Medulla oblongata (tissue), 1 donor: ENCODE measurements around the gene ANKRD2.
A peak's percentile ranks its signal among the peaks of the same experiment; 100 is the strongest.
"Not testable (repeated sequence)": the region's sequence is repeated elsewhere in the genome, so short reads cannot be mapped to it uniquely, and the experiment has no call there.

Experiments
- DNase-seq: peaks from one replicate; pipeline ENCODE4 v3.0.0-alpha.2; 2015; ENCODE audit errors: extremely low spot score

Gene ANKRD2

DNA sequence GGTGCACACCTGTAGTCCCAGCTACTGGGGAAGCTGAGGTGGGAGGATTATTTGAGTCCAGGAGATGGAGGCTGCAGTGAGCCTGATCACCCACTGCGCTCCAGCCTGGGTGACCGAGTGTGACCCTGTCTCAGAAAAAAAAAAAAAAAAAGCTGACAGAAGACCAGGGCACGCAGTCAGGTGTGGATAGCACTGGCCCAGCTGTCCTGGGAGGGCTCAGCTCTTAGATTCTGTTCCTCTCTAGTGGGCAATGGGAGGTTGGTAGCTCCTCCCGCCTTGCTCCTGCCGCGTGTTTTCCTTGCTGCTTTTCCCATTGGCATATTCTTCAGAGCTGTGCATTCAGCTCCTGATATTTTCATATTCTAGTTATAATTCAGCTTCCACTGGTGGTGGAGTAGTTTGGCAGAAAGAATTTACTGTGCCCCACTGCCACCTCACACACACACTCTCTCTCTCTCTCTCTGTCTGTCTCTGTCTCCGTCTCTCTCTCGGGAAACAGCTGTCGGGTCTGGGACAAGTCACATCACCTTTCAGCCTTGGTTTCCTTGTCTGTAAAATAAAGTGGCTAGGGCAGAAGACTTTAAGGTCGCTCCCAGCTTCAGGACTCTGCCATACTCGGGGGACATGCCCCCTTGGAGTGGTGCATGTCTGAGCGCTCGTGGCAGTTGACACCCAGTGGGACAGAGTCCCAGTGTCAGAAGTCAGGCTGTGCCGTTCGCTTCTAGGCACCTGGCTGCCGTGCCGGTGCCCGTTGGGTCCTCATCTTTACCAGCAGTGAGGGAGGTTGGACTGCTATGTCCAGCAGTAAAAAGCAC lies 25.9 kb upstream of the ANKRD2 start:
- peak; percentile 9 for DNase-seq

DNA sequence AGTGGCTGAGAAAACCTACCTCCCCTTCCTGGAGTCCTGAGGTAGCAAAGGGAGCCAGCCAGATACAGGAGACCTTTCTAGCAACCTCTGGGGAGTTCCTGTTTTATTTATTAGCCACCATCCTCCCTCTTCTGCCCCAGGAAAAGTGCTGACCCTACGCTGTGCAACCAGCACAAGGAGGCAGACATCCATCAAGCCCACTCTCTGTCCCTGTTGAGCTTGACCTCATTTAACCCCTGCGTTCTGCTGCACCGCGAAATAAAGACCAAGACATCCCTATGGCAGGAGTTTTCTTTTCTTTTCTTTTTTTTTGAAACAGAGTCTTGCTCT lies 25.3 kb upstream of the ANKRD2 start:
- DNase-seq = peak; percentile 2

DNA sequence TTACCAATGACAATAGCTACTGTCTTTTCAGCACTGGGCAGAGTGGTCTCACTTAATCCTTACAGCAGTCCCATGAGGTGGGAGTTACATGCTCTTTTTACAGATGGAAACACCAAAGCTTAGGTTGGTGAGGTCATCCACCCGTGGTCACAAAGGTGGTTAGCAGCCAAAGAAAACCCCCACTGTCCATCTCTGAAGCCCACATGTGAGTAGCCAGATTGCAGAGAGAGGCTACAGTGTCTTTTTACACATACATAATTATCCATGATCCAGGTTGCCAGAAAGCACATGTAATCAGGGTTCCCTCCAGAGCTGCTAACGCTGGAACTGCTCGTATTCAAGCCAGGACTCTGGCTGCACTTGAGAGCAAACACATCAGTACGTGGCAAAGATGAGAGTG lies 24.6 kb upstream of the ANKRD2 start:
- no peak for DNase-seq

DNA sequence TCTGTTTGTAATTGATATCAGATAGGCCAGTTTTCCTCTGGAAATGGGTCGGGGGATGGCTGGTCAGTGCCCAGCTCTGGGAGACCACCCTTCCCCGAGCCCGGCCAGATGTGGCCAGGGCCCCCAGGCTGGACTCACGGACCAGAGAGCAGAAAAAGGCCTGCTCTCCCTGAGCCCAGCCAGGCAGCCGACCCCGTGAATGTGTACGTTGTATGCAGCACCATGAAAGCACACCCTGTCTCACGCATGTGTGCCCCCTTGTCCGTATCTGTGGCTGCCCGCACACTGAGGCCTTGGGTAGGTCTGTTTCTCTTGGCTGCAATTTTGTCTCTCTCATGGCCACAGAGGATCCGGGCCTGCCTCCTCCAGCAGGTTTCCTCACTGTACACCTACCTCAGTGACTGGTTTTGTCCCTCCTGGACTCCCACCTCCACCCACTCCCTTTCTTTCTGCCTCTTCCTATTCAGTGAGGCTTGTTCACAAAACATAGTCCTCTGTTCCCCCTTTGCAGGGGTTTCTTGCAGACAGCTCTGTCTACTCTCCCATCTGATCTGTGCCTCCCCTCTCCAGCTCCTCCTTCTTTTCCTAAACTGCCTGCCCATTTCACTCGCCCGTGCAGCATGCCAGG lies 23.6 kb upstream of the ANKRD2 start:
- no peak for DNase-seq

DNA sequence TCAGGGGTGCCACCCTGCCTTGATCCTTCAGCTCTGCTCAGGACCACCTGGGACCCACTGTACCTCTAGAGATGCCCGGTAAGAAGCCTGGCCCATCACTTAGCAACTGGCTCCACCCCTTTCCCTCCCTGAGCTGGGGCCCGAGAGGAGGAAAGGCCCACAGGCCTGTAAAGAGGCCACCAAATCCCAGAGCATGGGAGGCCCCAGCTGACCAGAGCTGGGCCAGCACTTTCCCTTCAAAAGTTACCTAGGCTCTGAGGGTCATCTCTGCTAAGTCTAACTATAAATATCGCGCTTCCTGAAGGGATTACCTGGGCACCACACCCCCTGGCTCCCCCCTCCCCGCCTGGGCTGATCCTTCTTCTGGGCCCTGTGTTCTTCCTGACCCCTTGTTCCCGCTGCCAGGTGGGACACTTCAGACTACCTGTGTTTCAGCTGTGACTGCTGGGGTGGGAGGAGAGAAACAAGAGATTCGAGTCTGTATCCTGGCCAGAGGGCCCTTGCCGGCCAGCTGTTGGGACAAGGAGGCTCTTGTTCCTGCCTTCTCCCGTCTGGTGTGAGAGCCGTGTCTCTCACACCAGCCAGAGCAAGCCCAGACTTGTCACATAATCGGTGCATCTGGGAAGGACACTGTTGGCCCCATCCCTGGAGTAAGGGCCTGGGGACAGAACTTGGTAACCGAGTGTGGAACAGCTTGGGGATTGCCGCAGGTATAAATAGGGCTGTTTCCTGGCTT lies 22.8 kb upstream of the ANKRD2 start:
- peak; percentile 94 for DNase-seq

- no peak for DNase-seq
Observed at GRCh38 chr10:97550336-97551149, 22.0 kb upstream of the ANKRD2 start.

GRCh38 chr10:97551271-97551670 lies 21.3 kb upstream of the ANKRD2 start:
- no peak for DNase-seq

DNA sequence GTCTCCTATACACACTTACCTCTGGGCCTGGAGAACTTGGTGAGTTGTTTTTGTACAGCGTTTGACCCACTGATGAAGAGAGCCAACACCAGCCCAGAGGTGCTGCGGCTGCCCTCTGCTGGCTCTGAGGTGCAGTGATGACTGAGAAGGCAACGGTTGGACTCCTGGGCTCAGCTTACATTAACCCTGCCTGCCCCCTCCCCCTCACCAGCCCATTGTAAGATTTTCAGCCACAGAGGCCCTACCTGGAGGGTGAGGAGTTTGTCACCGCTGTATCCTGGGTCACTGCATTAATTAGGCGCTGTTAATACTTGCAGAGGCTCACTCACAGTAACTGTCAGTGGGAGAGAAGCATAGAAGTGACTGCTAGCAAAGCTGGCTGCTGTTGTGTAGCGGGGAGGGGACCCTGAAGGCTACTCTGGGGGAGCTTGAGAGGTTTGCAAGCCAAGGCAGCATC lies 19.0 kb upstream of the ANKRD2 start:
- DNase-seq = peak; percentile 87

- not testable (repeated sequence) for DNase-seq
Observed at GRCh38 chr10:97554336-97554735, 18.2 kb upstream of the ANKRD2 start.

DNA sequence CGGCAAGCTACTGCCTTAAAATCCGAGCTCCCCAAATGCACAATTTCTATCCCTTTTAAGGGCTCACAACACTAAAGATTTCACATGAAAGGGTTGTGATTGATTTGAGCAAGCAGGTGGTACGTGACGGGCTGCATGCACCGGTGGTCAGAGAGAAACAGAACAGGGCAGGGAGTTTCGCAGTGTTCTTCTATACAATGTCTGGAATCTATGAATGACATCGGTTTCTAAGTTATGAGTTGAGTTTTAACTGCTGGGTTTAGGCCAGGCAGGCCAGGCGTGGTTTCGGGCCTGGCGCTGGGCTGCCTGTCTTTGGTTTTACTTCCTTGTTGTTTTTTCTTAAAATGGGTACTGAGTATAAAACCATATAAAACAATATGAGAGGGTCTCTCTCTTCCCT lies 17.0 kb upstream of the ANKRD2 start:
- DNase-seq = not testable (repeated sequence)

GRCh38 chr10:97560731-97561381 lies 11.7 kb upstream of the ANKRD2 start:
- not testable (repeated sequence) for DNase-seq

DNA sequence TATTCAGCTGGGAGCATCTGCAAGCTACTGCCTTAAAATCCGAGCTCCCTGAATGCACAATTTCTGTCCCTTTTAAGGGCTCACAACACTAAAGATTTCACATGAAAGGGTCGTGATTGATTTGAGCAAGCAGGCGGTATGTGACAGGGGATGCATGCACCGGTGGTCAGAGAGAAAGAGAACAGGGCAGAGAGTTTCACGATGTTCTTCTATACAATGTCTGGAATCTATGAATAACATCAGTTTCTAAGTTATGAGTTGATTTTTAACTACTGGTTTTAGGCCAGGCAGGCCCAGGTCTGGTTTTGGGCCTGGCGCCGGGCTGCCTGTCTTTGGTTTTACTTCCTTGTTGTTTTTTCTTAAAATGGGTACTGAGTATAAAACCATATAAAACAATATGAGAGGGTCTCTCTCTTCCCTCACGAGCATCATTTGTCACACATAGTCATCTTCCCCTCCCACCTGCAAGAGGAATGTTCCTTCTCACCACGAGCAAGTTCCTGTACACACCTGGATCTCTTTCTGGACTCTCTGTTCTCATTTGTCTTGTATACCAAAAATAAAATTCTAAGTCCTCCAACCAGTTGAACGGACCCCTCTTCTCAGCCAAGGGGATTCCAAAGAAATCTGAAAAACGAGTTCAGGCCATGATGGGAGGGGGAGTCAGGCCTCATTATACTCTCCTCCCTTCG lies 11.0 kb upstream of the ANKRD2 start:
- DNase-seq = not testable (repeated sequence)

DNA sequence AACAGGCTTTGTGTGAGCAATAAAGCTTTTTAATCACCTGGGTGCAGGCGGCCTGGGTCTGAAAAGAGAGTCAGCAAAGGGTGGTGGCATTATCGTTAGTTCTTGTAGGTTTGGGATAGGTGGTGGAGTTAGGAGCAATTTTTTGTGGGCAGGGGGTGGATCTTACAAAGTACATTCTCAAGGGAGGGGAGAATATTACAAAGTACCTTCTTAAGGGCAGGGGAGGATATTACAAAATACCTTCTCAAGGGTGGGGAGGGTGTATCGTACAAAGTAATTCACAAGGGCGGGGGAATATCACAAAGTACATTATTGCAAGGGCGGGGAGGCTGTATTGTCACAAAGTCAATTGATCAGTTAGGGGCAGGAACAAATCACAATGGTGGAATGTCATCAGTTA lies 10.2 kb upstream of the ANKRD2 start:
- not testable (repeated sequence) for DNase-seq

DNA sequence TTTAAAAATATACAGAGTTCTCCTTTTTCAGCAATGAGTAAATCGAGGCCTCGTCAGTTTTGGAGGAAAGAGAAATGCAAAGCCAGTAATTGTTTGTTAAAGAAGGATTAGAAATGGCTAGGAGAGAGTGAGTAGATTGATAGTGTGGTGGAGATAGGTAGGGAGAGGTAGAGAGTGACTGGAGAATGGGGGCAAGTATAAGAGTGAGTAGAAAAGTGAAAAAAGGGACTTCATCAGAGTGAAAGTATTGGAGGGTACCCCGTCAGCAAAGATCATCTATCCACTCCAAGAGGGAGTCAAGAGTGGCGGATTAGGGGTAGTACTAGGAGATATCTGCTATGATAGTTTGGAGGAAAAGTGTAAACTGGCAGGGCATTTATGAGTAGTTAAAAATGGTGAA lies 9.2 kb upstream of the ANKRD2 start:
- DNase-seq = no peak

DNA sequence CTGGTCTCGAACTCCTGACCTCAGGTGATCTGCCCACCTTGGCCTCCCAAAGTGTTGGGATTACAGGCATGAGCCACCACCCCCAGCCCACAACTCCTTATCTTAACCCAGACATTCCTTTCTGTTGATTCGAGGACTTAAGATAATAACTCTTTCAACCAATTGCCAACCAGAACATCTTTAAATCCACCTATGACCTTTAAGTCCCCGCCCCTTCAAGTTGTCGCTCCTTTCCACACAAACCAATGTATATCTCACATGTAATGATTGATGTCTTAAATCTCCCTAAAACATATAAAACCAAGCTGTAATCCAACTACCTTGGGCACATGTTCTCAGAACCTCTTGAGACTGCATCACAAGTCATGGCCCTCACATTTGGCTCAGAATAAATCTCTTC lies 7.8 kb upstream of the ANKRD2 start:
- no peak for DNase-seq

GRCh38 chr10:97566336-97566996 lies 6.1 kb upstream of the ANKRD2 start:
- DNase-seq = no peak

DNA sequence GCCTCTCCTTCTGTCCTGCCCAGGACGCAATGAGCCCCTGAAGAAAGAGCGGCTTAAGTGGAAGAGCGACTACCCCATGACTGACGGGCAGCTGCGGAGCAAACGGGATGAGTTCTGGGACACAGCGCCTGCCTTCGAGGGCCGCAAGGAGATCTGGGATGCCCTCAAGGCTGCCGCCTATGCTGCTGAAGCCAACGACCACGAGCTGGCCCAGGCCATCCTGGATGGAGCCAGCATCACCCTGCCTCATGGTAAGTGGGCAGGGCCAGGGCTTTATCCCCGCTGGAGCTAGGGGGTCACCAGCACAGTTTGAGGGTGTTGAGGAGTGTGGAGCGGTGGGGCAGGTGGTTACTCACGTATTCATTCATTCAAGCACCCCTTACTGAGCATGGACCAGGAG lies 4.7 kb upstream of the ANKRD2 start:
- DNase-seq = no peak

GRCh38 chr10:97570146-97570788 lies 2.3 kb upstream of the ANKRD2 start:
- DNase-seq = no peak

GRCh38 chr10:97570789-97571471 lies 1.6 kb upstream of the ANKRD2 start:
- DNase-seq = peak; percentile 45
